Panc1 (cell line): ENCODE data around the gene SF3B6.

Source experiments
- POLR2AphosphoS5 ChIP-seq: IDR thresholded peaks from 2 replicates; pipeline ENCODE4 v1.6.1; 2012; ENCODE audit warnings: mild to moderate bottlenecking, low read depth, low read length, moderate library complexity
- SIN3A ChIP-seq: IDR thresholded peaks from 2 replicates; pipeline ENCODE4 v1.6.1; 2012; ENCODE audit warnings: low read depth, mild to moderate bottlenecking, low read length, moderate library complexity, borderline replicate concordance; ENCODE audit not compliant: insufficient read depth
- TCF7L2 ChIP-seq: IDR thresholded peaks from 2 replicates; pipeline ENCODE4 v1.6.1; 2011; ENCODE audit warnings: mild to moderate bottlenecking, low read depth, low read length, inconsistent platforms
- TF ChIP-seq, protein P1 (sequence below): fragments of 450-650 bp; IDR thresholded peaks from 2 replicates; pipeline ENCODE4 v1.5.1; 2017; ENCODE audit warnings: mild to moderate bottlenecking
- TF ChIP-seq, protein P2 (sequence below), 2 experiments: IDR thresholded peaks; 2 replicates each; pipeline ENCODE4 v1.6.1; 2011 to 2012; ENCODE audit warnings: low read depth in 2 of 2, control low read depth in 1 of 2, low read length in 1 of 2, mild to moderate bottlenecking in 1 of 2, moderate library complexity in 1 of 2; ENCODE audit not compliant: insufficient read depth in 1 of 2

DNA sequence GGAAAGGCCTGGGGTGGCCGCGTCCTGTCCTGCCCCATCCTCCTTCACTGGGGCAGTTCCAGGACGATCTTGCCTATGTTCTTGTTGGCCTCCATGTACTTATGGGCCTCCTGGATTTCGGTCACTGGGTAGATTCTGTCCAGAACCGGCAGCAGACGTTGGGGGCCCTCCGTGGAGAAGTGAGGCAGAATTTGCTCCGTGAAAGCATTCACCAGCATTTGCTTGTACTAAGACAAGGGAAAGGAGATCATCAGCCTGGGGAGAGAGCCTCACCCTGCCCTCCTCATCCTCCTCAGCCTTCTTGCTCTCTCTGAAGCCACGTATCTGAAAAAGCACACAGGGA is 1.4 kb upstream of the SF3B6 start:
- TF ChIP-seq, protein P1, sequence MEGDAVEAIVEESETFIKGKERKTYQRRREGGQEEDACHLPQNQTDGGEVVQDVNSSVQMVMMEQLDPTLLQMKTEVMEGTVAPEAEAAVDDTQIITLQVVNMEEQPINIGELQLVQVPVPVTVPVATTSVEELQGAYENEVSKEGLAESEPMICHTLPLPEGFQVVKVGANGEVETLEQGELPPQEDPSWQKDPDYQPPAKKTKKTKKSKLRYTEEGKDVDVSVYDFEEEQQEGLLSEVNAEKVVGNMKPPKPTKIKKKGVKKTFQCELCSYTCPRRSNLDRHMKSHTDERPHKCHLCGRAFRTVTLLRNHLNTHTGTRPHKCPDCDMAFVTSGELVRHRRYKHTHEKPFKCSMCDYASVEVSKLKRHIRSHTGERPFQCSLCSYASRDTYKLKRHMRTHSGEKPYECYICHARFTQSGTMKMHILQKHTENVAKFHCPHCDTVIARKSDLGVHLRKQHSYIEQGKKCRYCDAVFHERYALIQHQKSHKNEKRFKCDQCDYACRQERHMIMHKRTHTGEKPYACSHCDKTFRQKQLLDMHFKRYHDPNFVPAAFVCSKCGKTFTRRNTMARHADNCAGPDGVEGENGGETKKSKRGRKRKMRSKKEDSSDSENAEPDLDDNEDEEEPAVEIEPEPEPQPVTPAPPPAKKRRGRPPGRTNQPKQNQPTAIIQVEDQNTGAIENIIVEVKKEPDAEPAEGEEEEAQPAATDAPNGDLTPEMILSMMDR, result no peak
- TF ChIP-seq POLR2AphosphoS5 (no peak), TCF7L2 (no peak), SIN3A (no peak)
- TF ChIP-seq, protein P2, sequence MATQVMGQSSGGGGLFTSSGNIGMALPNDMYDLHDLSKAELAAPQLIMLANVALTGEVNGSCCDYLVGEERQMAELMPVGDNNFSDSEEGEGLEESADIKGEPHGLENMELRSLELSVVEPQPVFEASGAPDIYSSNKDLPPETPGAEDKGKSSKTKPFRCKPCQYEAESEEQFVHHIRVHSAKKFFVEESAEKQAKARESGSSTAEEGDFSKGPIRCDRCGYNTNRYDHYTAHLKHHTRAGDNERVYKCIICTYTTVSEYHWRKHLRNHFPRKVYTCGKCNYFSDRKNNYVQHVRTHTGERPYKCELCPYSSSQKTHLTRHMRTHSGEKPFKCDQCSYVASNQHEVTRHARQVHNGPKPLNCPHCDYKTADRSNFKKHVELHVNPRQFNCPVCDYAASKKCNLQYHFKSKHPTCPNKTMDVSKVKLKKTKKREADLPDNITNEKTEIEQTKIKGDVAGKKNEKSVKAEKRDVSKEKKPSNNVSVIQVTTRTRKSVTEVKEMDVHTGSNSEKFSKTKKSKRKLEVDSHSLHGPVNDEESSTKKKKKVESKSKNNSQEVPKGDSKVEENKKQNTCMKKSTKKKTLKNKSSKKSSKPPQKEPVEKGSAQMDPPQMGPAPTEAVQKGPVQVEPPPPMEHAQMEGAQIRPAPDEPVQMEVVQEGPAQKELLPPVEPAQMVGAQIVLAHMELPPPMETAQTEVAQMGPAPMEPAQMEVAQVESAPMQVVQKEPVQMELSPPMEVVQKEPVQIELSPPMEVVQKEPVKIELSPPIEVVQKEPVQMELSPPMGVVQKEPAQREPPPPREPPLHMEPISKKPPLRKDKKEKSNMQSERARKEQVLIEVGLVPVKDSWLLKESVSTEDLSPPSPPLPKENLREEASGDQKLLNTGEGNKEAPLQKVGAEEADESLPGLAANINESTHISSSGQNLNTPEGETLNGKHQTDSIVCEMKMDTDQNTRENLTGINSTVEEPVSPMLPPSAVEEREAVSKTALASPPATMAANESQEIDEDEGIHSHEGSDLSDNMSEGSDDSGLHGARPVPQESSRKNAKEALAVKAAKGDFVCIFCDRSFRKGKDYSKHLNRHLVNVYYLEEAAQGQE (IDR thresholded peaks at IDR 0.05; ENCODE audit: insufficient read depth in 1 of 2, low read depth in 2 of 2, low read length in 1 of 2), result no peak
